GM21423 (cell line): ENCODE measurements around the gene TTC21B.

Experiments
- ATAC-seq: cut with Tn5 transposase; IDR thresholded peaks from one replicate; pipeline ENCODE4 v1.9.1; 2021; ENCODE audit warnings: mild to moderate bottlenecking, moderate library complexity; ENCODE audit not compliant: unreplicated experiment

The TTC21B gene

GRCh38 chr2:165840333-165840958, 113.1 kb downstream of the TTC21B start:
- ATAC-seq: no peak

- no peak for ATAC-seq
These were observed 114.0 kb downstream of the TTC21B start for GRCh38 chr2:165839610-165840009.

- no peak for ATAC-seq
These were observed 116.5 kb downstream of the TTC21B start for GRCh38 chr2:165837122-165837521.

GRCh38 chr2:165835363-165835762, 118.2 kb downstream of the TTC21B start:
- no peak for ATAC-seq

GRCh38 chr2:165833156-165833555, 120.4 kb downstream of the TTC21B start:
- ATAC-seq: no peak

- ATAC-seq: peak; percentile 38
These were observed 125.7 kb downstream of the TTC21B start for GRCh38 chr2:165827921-165828276.

GRCh38 chr2:165827016-165827920, 126.3 kb downstream of the TTC21B start:
- ATAC-seq: peak; percentile 97

- no peak for ATAC-seq
These were observed 128.5 kb downstream of the TTC21B start for GRCh38 chr2:165825041-165825440.
